Adrenal gland (tissue), 5 donors: Measurements from ENCODE around the gene MACROH2A2.

Experiments used
- CTCF ChIP-seq, 6 experiments: fragments of 450-650 bp in 4 of 6; fragments of 200-600 bp in 2 of 6; sonication (generic) in 1 of 6; IDR thresholded peaks; 1 replicate in 5 of 6; 2 replicates in 1 of 6; pipeline versions ENCODE4 v1.5.1 to v1.8.0; 2016 to 2021; ENCODE audit warnings: antibody characterized with exemption in 6 of 6, mild to moderate bottlenecking in 2 of 6, moderate library complexity in 1 of 6
- POLR2A ChIP-seq, 2 donors: fragments of 450-650 bp; IDR thresholded peaks; one replicate each; pipeline ENCODE4 v1.6.1; 2017; ENCODE audit warnings: antibody characterized with exemption in 2 of 2, mild to moderate bottlenecking in 2 of 2, moderate library complexity in 1 of 2
- donor health status: DM: no; HTN: no; CAD: no.

- TF ChIP-seq CTCF (IDR thresholded peaks at IDR 0.05) (no peak), POLR2A (IDR thresholded peaks at IDR 0.05) (no peak)
Measured at GRCh38 chr10:70092389-70092718, 39.7 kb downstream of the MACROH2A2 start.
